HG03108 (cell line): Measurements from ENCODE around the gene ASIC3.

ENCODE experiments used
- ATAC-seq: cut with Tn5 transposase; IDR thresholded peaks from one replicate; pipeline ENCODE4 v1.9.1; 2021; ENCODE audit warnings: moderate library complexity; ENCODE audit not compliant: unreplicated experiment

Gene ASIC3

DNA sequence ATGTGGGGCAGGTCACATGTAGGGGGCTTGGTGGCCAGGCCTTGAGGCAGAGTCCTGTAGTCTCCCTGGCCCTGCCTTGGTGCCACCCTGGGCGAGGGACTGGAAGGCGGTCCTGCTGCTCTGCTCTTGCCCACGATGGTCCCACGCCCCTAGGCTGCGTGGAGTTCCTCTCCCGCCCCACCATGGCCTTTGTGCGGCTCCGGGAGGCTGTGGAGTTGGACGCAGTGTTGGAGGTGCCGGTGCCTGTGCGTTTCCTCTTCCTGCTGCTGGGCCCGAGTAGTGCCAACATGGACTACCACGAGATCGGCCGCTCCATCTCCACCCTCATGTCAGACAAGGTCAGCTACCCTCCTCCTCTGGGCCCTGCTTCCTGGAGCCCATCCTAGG lies 22.2 kb downstream of the ASIC3 start:
- ATAC-seq: no peak

DNA sequence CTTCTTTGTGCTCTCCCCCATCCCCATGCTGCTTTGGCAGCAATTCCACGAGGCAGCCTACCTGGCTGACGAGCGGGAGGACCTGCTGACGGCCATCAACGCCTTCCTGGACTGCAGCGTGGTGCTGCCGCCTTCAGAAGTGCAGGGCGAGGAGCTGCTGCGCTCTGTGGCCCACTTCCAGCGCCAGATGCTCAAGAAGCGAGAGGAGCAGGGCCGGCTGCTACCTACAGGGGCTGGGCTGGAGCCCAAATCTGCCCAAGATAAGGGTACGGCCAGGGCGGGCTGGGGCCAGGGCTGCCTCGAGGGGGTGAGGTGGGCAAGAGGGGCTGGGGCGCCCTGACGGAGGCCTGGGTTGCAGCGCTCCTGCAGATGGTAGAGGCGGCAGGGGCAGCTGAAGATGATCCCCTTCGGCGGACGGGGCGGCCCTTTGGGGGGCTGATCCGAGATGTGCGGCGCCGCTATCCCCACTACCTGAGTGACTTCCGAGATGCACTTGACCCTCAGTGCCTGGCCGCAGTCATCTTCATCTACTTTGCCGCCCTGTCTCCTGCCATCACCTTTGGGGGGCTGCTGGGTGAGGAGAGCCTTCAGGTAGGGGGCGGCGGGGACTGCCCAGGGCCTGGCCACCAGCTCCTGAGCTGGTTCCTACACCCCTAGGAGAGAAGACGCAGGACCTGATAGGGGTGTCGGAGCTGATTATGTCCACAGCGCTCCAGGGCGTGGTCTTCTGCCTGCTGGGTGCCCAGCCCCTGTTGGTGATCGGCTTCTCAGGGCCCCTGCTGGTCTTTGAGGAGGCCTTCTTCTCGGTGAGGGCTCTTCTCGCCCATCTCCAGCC lies 22.9 kb downstream of the ASIC3 start:
- ATAC-seq: no peak

DNA sequence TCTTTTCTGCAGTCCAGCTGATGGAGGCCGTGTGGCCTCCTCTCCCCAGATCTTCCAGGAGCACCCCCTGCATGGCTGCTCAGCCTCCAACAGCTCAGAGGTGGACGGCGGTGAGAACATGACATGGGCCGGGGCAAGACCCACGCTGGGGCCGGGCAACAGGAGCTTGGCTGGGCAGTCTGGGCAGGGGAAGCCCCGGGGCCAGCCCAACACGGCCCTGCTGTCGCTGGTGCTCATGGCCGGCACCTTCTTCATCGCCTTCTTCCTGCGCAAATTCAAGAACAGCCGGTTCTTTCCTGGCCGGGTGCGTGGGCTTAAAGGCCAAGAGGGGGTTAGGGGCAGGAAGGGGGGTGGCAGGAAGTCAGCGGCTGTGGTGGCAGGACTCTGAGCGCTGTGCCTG lies 25.7 kb downstream of the ASIC3 start:
- no peak for ATAC-seq

DNA sequence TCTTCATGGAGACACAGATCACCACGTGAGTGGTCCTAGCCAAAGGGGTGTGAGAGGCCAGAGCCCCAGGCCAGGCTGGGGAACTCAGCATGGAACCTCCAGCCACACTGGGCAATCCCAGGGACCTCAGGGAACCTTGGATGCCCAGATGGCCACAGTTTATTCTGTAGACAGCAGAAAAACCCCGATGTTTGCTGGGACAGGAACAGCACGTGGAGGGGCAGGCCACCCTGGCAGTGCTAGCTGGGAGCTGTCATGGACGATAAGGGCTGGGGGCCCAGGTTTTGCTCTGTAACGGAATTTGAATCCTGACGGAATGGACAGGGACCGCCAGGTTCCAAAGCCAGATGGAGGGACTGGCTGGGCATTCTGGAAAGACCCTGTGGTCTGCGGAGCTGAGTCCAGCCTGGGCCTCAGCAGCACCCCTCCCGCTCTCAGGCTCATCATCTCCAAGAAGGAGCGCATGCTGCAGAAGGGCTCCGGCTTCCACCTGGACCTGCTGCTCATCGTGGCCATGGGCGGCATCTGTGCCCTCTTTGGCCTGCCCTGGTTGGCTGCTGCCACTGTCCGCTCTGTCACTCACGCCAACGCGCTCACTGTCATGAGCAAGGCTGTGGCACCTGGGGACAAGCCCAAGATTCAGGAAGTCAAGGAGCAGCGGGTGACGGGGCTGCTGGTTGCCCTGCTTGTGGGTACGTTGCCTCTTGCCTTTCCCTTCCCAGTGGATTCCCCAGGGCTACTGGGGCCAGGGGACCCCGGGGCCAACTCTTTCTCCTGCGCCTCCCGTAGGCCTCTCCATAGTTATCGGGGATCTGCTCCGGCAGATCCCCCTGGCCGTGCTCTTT lies 26.7 kb downstream of the ASIC3 start:
- ATAC-seq: no peak

DNA sequence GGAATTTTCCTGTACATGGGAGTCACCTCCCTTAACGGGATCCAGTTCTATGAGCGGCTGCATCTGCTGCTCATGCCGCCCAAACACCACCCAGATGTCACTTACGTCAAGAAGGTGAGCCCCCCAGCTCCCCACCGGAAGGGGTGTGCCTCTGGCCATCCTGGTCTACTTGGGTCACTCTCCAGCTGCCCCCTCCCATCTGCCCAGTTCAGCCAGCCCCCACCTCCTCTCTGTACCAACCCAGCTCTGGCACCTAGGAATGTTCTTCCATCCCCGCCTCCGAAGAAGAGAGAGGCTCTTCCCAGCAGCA lies 27.3 kb downstream of the ASIC3 start:
- no peak for ATAC-seq

DNA sequence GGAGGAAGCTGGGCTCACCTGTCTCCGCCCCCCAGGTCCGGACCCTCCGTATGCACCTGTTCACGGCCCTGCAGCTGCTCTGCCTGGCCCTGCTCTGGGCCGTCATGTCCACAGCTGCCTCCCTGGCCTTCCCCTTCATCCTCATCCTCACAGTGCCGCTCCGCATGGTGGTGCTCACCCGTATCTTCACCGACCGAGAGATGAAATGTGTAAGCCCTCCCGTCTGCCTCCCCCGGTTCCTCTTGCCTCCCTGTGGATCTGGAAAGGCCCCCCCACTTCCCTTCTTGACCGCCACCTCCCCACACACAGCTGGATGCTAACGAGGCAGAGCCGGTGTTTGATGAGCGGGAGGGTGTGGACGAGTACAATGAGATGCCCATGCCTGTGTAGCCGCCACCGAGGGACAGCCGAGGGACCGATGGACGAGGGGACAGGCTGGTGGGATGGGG lies 27.7 kb downstream of the ASIC3 start:
- ATAC-seq: no peak

DNA sequence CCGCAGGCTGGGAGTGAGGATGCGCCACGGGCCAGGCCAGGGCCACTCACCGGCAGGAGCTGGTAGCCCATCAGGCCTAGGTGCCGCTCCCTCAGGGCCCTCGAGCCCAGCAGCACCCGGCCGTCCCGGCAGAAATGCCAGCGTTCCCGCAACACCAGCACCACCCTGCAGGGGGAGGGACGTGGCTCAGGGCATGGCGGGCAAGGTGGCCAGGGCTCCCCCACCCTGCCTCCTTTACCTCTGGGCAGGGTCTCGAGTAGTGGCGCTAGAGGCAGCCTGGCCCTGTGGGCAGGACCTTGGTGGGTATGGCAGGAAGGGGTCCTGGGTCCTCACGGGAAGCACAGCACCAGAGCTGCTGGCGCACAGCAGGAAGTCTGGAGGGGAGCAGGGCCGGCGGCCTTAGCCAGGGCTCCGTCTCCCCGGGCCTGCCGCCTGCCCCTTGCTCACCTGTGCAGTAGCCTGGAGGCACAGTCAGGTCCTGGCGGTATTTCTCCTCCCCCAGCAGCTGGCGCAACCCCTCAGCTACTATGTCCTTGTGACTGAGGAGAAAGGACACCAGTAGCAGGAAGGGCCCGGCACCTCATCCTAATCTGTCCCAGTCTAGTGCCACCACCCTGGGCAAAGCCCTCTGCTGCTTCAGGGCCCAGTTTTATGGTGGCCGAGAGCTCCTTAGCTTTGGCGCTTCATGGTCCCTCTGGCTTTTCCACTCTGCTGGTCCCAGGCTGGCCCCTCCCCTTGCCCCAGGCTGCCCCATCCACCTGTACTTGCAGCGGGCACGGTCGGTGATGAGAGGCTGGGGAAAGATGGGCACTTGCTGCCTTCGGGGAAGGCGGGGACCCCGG lies 28.8 kb downstream of the ASIC3 start:
- ATAC-seq: no peak

DNA sequence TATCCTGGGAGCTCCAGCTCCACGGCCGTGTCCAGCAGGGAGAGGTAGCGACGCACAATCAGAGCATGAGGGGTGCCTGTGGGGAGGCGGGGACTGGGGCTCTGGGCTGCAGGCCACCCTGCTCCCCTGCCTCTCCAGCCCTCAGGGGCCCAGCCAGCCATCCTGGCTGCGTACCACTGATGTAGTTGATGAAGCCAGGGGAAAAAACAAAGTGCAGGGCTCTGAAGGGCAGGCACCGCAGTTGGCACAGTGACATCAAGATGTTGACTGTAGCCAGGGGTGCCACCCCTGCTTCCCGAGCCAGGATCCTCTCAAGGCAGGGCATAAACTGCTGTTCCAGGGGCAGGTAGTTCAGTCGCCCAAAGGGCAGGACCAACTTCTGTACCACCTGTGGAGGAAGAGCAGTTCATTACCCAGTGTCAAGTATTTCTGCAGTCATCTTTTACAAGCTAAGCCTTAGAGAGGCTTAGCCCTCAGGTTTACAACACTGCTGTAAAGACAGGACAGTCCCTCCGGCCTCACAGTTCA lies 29.4 kb downstream of the ASIC3 start:
- ATAC-seq: no peak

DNA sequence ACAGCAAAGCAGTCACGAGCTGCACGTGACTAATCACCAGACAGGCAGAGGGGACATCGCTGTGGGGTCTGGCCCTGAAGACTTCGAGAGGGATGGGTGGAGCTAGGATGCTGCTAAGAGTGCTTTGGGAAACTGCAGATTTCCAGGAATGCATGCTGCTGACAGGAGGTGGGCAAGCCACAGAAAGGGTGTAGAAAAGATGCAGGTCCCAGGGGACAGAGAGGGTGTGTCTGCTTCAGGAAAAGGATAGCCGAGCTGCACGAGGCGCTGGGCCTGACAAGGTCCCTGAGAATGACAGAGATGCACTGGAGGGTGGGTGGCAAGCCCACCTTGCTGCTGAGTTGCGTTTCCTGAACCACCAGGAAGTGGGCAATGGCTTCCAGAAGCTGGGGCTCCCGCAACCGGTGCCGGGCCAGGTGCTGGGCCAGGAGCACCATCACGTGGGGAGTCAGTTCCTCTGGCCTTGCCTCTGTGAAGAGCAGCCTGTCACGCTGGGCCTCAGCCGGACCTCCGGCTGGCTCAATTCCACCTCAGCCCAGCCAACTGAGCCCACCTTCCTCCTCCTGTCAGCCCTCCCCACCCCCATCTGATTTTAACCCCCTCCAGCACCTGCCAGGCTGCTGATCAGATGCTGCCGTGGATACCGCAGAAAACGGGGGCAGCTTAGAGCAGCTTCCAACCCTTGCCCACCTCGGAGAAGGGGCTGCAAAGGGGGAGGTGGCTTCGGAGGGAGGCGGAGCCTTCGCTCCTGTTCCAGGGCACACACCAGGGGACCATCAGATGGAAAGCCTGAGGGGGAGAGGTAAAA lies 30.1 kb downstream of the ASIC3 start:
- ATAC-seq: no peak

DNA sequence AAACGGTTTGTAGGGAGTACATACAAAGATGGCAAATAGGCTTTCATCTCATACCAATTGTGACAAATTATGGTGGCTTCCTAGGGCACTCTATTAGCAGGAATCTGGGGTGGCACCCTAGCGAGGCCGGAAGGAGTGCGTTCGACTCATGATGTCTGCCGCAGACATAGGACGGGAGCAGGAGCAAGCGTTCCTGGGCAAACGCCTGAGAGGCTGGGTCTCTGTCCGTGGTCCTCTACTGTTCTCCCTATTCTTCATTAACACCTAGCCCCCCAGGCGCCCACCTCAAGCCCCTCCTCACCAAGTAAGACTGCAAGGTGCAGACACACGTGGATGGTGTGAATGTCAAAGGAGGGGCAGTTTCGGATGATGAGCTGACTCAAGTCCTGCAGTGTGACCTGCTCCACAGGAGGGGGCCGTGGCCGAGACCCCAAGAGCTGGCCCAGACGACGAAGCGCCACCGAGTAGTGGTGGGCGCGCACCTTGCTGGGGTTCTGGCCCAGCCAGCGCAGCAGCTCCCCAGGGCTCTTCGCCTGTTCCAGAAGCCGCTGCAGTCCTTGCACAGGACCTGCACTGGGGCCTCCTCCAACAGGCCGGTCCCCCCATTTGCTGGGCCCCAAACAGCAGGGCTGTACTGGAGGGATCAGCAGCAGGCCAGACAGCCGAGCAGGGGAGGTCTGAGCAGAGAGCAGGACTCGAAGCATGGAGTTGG lies 31.0 kb downstream of the ASIC3 start:
- ATAC-seq: no peak

DNA sequence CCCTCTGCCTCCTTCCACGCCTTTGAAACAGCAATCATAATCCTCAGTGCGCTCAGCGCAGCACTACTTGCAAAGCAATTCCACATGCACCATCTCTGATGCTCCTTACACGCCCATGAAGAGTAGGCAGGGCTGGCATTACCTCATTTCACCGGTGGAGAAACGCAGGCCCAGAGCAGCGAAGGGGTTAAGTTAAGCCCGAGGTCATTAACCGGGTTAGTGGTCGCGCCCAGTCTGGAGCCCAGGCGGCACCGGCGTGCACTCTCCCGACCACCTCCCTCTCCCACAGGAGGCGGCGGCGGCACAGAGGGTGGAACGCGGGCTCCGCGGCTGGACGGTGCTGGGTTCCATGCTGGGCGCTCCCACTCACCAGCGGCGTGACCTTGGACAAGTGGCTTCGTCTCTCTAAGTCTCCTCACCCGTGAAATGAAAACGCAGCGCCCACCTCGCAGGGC lies 31.8 kb downstream of the ASIC3 start:
- no peak for ATAC-seq

DNA sequence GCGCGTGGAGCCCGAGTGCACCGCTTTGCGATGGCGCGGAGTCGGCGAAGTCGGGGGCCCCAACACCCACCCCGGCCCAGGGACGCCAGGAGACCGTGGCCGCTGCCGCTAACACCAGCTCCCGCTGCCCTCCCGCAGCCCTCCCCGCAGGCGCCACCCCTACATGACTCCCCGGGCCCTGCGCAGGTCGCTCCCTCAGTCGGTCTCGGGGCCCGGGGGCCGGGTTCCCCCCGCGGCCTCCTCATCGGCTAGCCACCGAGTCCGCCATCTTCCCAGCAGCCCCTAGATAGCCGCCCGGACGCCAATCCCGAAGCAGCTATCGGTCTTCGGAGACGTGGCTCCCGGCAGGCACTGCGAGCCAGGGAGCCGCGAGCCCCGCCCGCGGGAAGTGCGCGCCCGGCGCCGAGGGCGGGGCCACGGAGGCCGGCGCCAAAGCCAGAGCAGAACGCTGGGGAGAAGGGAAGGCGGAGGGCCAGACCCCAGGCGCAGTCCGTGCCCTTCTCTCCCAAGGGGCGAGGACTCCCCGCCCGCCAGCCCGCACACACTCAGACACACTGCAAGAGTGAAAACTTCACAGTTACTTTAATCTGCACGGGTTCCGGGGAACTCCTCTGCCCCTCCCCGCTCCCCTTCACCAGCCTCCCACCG lies 32.3 kb downstream of the ASIC3 start, which contains the start of gene FASTK:
Gene FASTK (minus strand): TSS at position 288 of the 648 bp plus-strand sequence. CDS start 43 bp downstream, at position 245.
- ATAC-seq: peak; percentile 72

DNA sequence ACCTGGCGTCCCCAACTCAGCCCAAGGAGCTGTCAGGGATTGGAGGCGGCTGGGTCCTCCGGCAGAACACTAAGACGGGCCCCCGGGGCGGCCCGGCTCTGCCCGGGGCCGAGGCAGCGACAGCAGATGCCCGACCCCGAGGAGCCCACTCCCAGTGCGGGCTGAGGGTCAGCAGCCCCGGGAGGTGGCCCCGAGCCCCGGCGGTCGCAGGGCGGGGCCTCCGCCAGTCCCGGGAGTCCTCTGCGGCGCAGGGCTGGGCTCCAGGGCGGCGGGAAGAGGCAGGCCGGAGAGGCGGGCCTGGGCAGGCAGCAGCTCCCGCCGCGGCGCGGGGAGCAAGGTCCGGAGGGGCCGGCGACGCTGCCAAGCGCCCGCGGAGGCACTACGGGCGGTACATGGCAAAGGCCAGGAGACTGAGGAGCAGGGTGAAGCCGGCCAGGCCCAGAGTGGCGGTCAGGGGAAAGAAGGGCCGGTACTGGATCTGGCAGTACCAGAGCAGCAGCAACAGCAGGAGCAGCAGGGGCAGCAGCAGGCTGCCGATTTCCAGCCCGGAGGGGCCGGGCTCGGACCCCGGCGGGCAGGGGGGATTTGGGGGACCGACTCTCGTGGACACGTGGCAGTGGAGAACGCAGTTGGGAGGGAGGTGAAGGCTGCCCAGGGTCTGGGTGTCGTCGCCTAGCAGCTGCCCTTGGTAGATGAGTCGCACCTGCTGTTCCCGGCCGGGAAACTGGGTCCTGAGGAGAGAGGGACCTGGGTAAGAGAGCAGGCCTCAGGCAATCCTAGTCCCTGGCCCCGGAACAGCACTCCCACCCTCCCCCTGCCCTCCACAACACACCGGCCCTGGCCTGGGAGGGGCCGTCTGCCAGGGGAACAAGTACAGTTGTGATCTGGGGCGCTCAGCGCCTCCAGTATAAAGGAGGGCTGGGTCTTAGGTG lies 33.1 kb downstream of the ASIC3 start:
- no peak for ATAC-seq

DNA sequence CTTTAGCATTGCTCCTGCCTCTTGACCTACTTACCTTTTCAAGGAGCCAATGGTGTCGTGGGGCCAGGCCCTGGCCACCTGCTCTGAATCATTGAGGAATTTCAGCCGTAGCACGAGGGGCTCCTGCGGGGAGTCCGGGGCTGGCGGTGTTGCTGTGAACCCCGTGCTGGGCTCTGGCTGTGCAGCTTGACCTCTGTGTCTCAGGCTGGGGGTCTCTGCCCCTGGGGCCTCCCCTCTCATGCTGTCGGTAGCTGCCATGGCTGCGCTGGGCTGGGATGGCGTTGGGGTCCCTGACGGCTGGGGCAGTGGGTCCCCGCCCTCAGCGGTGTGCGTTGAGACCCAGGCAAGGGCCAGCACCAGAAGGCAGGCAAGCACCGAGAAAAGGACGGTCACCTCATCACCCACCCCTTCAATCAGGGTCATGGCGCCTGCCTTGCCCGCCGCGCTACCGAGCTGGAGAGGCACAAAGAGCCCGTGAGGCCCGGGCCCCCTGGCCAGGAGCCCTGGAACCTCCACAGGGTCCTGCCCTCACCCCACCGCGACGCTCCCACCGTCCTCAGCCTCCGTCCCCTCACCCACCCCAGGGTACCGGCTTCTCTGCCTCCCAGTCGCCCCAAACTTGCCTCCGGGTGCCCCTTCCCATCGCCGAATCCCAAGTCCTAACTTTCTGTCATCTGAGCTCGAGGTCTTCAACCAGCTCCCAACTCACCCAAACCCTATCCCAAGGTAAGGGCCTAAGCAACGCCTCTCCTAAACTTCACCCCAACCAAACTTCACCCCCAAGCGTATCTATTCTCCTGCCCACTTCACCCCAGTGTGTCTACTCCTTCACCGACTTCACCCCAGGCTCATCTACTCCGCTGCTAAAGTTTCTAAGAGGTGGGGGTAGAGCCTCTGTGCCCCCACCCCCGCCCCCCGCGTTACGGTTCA lies 34.1 kb downstream of the ASIC3 start:
- ATAC-seq: no peak

DNA sequence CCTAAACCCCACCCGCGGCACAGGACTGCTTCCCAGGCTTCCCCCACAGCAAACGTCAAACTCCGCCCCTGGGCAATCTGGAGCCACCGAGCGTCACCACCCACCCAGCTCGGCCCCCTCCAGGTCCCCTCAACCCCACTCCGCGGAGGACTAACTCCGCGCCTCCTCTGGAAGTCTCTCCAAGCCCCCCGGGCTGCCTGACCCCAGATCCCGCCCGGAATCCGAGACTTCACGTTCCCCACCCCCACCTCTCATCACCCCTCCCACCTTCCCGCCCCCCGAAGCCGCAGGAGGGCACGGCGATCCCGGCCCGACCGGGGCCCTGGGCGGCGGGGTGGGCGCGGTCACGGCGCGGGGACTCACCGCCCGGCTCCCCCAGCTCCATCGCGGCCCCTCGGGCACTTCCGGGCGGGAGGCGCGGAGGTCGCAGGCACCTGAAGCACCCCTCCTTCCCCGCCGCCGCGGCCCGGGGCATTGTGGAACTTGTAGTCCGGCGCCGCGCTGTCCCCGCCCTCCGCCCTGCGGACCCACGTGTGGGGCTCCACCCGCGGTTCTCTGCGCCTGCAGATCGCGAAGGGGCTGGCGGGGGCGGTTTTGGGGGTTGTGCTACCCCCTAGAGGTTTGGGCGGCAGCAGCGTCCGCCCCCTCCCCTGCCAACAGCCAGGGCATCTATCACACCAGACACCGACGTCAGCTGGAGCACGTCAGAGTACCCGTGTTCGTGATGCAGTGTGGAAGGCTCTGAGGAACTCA lies 34.9 kb downstream of the ASIC3 start, which contains the start of gene TMUB1:
Gene TMUB1 (minus strand): TSS at position 423 of the 753 bp plus-strand sequence. CDS start 930 bp downstream, outside the sequence.
- peak; percentile 39 for ATAC-seq

DNA sequence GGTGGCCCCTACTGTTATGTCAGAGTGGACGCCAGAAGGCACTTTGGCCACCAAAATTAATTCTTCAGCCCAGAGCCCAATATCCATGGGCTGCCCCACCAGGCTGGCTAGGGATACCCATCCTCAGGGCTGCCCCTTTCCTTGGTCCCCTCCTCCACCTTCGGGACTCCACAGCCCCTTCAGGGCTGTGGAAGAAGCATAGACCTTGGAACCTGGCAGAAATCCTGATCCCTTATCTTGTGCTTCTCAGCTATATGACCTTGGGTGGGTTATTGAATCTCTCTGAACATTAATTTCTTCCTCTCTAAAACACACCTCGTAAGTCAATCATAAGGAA lies 35.5 kb downstream of the ASIC3 start:
- no peak for ATAC-seq
